ENCODE results near the gene MYOZ2. TPM values are rescaled to one million over a fixed set of nuclear protein-coding genes. Genes with fewer than 3 reads are reported as not detected.

Gene MYOZ2
- total and polyA plus RNA-seq, 9 donors = 165 to 256 (median 194) TPM

- H3K4me1 ChIP-seq (ENCODE audit: control insufficient read depth, insufficient read depth, low read length) = peaks cover 10% of the 10 kb centered on the region
- peak; percentile 62 for DNase-seq
- peak overlapping the region; percentile 22 for H3K27ac ChIP-seq (ENCODE audit: low read length)
Observed at GRCh38 chr4:119103263-119103662, 32.4 kb upstream of the MYOZ2 start.

GRCh38 chr4:119104644-119105273 lies 30.9 kb upstream of the MYOZ2 start:
- no peak for DNase-seq
- no peak overlapping the region for H3K4me3 ChIP-seq (ENCODE audit: low read length)
- WGBS (ENCODE audit: insufficient coverage) = no CpG with 5 or more reads among the region's 4 CpGs
- H3K27ac ChIP-seq (ENCODE audit: low read length) = peak overlapping the region; percentile 32
- H3K27me3 ChIP-seq (ENCODE audit: control insufficient read depth, insufficient read depth, low read length) = no peaks in the 10 kb centered on the region
- H3K4me1 ChIP-seq (ENCODE audit: control insufficient read depth, insufficient read depth, low read length) = peaks cover 10% of the 10 kb centered on the region
- no peaks in the 10 kb centered on the region for H3K36me3 ChIP-seq (ENCODE audit: control insufficient read depth, insufficient read depth, low read length)
- H3K9me3 ChIP-seq (replicated peaks; ENCODE audit: control insufficient read depth, low read depth, low read length) = no peaks in the 10 kb centered on the region

More at GRCh38 chr4:119103263-119103662, 32.4 kb upstream of the MYOZ2 start:
- Histone ChIP-seq H3K27me3 (ENCODE audit: control insufficient read depth, insufficient read depth, low read length) (no peaks in the 10 kb centered on the region), H3K9me3 (replicated peaks; ENCODE audit: control insufficient read depth, low read depth, low read length) (no peaks in the 10 kb centered on the region), H3K36me3 (ENCODE audit: control insufficient read depth, insufficient read depth, low read length) (no peaks in the 10 kb centered on the region), H3K4me3 (ENCODE audit: low read length) (no peak overlapping the region)
- WGBS (ENCODE audit: insufficient coverage) = no CpG with 5 or more reads among the region's 2 CpGs

GRCh38 chr4:119105605-119106004 lies 30.0 kb upstream of the MYOZ2 start:
- Histone ChIP-seq H3K9me3 (replicated peaks; ENCODE audit: control insufficient read depth, low read depth, low read length) (no peaks in the 10 kb centered on the region), H3K4me1 (ENCODE audit: control insufficient read depth, insufficient read depth, low read length) (peaks cover 10% of the 10 kb centered on the region), H3K27me3 (ENCODE audit: control insufficient read depth, insufficient read depth, low read length) (no peaks in the 10 kb centered on the region), H3K27ac (ENCODE audit: low read length) (no peak overlapping the region), H3K36me3 (ENCODE audit: control insufficient read depth, insufficient read depth, low read length) (no peaks in the 10 kb centered on the region), H3K4me3 (ENCODE audit: low read length) (no peak overlapping the region)
- no CpG with 5 or more reads among the region's 1 CpG for WGBS (ENCODE audit: insufficient coverage)
- no peak for DNase-seq

GRCh38 chr4:119106036-119107000 lies 29.3 kb upstream of the MYOZ2 start:
- H3K27ac ChIP-seq (ENCODE audit: low read length) = peak overlapping the region; percentile 45
- H3K36me3 ChIP-seq (ENCODE audit: control insufficient read depth, insufficient read depth, low read length) = no peaks in the 10 kb centered on the region
- H3K4me1 ChIP-seq (ENCODE audit: control insufficient read depth, insufficient read depth, low read length) = peaks cover 10% of the 10 kb centered on the region
- DNase-seq = peak; percentile 61
- no peaks in the 10 kb centered on the region for H3K9me3 ChIP-seq (replicated peaks; ENCODE audit: control insufficient read depth, low read depth, low read length)
- H3K4me3 ChIP-seq (ENCODE audit: low read length) = no peak overlapping the region
- 56% methylated on average over 3 of the region's 4 CpGs for WGBS (ENCODE audit: insufficient coverage)
- H3K27me3 ChIP-seq (ENCODE audit: control insufficient read depth, insufficient read depth, low read length) = no peaks in the 10 kb centered on the region

GRCh38 chr4:119110121-119110520 lies 25.5 kb upstream of the MYOZ2 start:
- H3K27ac ChIP-seq (ENCODE audit: low read length) = no peak overlapping the region
- H3K9me3 ChIP-seq (replicated peaks; ENCODE audit: control insufficient read depth, low read depth, low read length) = no peaks in the 10 kb centered on the region
- WGBS (ENCODE audit: insufficient coverage) = 50% methylated on average over 1 of the region's 2 CpGs
- no peaks in the 10 kb centered on the region for H3K27me3 ChIP-seq (ENCODE audit: control insufficient read depth, insufficient read depth, low read length)
- H3K36me3 ChIP-seq (ENCODE audit: control insufficient read depth, insufficient read depth, low read length) = no peaks in the 10 kb centered on the region
- H3K4me1 ChIP-seq (ENCODE audit: control insufficient read depth, insufficient read depth, low read length) = peaks cover 9% of the 10 kb centered on the region
- DNase-seq = no peak
- H3K4me3 ChIP-seq (ENCODE audit: low read length) = no peak overlapping the region

- Histone ChIP-seq H3K36me3 (ENCODE audit: control insufficient read depth, insufficient read depth, low read length) (no peaks in the 10 kb centered on the region), H3K9me3 (replicated peaks; ENCODE audit: control insufficient read depth, low read depth, low read length) (no peaks in the 10 kb centered on the region), H3K4me3 (ENCODE audit: low read length) (no peak overlapping the region), H3K27ac (ENCODE audit: low read length) (no peak overlapping the region), H3K4me1 (ENCODE audit: control insufficient read depth, insufficient read depth, low read length) (peaks cover 5% of the 10 kb centered on the region), H3K27me3 (ENCODE audit: control insufficient read depth, insufficient read depth, low read length) (no peaks in the 10 kb centered on the region)
- DNase-seq = no peak
Observed at GRCh38 chr4:119111296-119111695, 24.3 kb upstream of the MYOZ2 start.

GRCh38 chr4:119113033-119113655 lies 22.5 kb upstream of the MYOZ2 start:
- no peaks in the 10 kb centered on the region for H3K27me3 ChIP-seq (ENCODE audit: control insufficient read depth, insufficient read depth, low read length)
- no peak overlapping the region for H3K4me3 ChIP-seq (ENCODE audit: low read length)
- peak overlapping the region; percentile 15 for H3K27ac ChIP-seq (ENCODE audit: low read length)
- peak; percentile 47 for DNase-seq
- H3K36me3 ChIP-seq (ENCODE audit: control insufficient read depth, insufficient read depth, low read length) = no peaks in the 10 kb centered on the region
- H3K9me3 ChIP-seq (replicated peaks; ENCODE audit: control insufficient read depth, low read depth, low read length) = no peaks in the 10 kb centered on the region
- peaks cover 2% of the 10 kb centered on the region for H3K4me1 ChIP-seq (ENCODE audit: control insufficient read depth, insufficient read depth, low read length)

- H3K4me1 ChIP-seq (ENCODE audit: control insufficient read depth, insufficient read depth, low read length) = peaks cover 2% of the 10 kb centered on the region
- WGBS (ENCODE audit: insufficient coverage) = 93% methylated on average over 3 of the region's 4 CpGs
- no peak for DNase-seq
- no peaks in the 10 kb centered on the region for H3K36me3 ChIP-seq (ENCODE audit: control insufficient read depth, insufficient read depth, low read length)
- H3K9me3 ChIP-seq (replicated peaks; ENCODE audit: control insufficient read depth, low read depth, low read length) = no peaks in the 10 kb centered on the region
- H3K4me3 ChIP-seq (ENCODE audit: low read length) = no peak overlapping the region
- no peaks in the 10 kb centered on the region for H3K27me3 ChIP-seq (ENCODE audit: control insufficient read depth, insufficient read depth, low read length)
- H3K27ac ChIP-seq (ENCODE audit: low read length) = no peak overlapping the region
Observed at GRCh38 chr4:119116021-119116420, 19.6 kb upstream of the MYOZ2 start.

GRCh38 chr4:119116925-119117900 lies 18.4 kb upstream of the MYOZ2 start:
- Histone ChIP-seq H3K4me1 (ENCODE audit: control insufficient read depth, insufficient read depth, low read length) (peaks cover 2% of the 10 kb centered on the region), H3K4me3 (ENCODE audit: low read length) (no peak overlapping the region), H3K27ac (ENCODE audit: low read length) (no peak overlapping the region), H3K9me3 (replicated peaks; ENCODE audit: control insufficient read depth, low read depth, low read length) (no peaks in the 10 kb centered on the region), H3K36me3 (ENCODE audit: control insufficient read depth, insufficient read depth, low read length) (no peaks in the 10 kb centered on the region), H3K27me3 (ENCODE audit: control insufficient read depth, insufficient read depth, low read length) (no peaks in the 10 kb centered on the region)
- WGBS (ENCODE audit: insufficient coverage) = no CpG with 5 or more reads among the region's 3 CpGs
- no peak for DNase-seq
